A673 (cell line): Measurements from ENCODE around the gene TEX44. TPM values are rescaled to one million over a fixed set of nuclear protein-coding genes. Genes with fewer than 3 reads are reported as not detected.
"Not testable (repeated sequence)": the region's sequence is repeated elsewhere in the genome, so short reads cannot be mapped to it uniquely, and the experiment has no call there.

Source experiments
- BruUV-seq: library from RNA; stranded (reverse); fragments of 400-500 nt; replicated peaks from 2 replicates; lab custom pipeline; 2021; lab: Mats Ljungman, UMichigan
- CTCF ChIA-PET: fragments of 300-600 bp; sonication (Branson Sonifier 250); formaldehyde crosslinking; loops from one replicate; lab custom pipeline; 2022; ENCODE audit warnings: antibody characterized with exemption; lab: Charles Lee
- POLR2A ChIA-PET: fragments of 300-600 bp; sonication (Branson Sonifier 250); formaldehyde crosslinking; loops from one replicate; lab custom pipeline; 2022; ENCODE audit warnings: antibody characterized with exemption; ENCODE audit not compliant: low non-redundant PET; lab: Charles Lee
- DNase-seq: peaks from one replicate; pipeline ENCODE4 v3.0.0-alpha.2; 2015; ENCODE audit warnings: low spot score
- H3K27ac ChIP-seq: fragments of 200-600 bp; sonication (generic); 2 replicates; pipeline ENCODE4 v1.5.1; 2016; ENCODE audit warnings: mixed run types, low read depth, mild to moderate bottlenecking, mixed read lengths, antibody characterized with exemption, low read length; ENCODE audit not compliant: poor library complexity, severe bottlenecking
- H3K27me3 ChIP-seq: fragments of 200-600 bp; sonication (generic); replicated peaks from 2 replicates; pipeline ENCODE4 v1.6.1; 2017; ENCODE audit warnings: mixed run types, low read depth, mild to moderate bottlenecking, mixed read lengths, antibody characterized with exemption, low read length; ENCODE audit not compliant: insufficient read depth, poor library complexity
- H3K36me3 ChIP-seq: fragments of 200-600 bp; sonication (generic); 2 replicates; pipeline ENCODE4 v1.6.1; 2016; ENCODE audit warnings: mixed run types, mild to moderate bottlenecking, mixed read lengths, antibody characterized with exemption, low read length; ENCODE audit not compliant: insufficient read depth, poor library complexity, severe bottlenecking
- H3K4me1 ChIP-seq: fragments of 200-600 bp; sonication (generic); 2 replicates; pipeline ENCODE4 v1.6.1; 2017; ENCODE audit warnings: mixed run types, mild to moderate bottlenecking, mixed read lengths, antibody characterized with exemption, low read length; ENCODE audit not compliant: insufficient read depth, poor library complexity, severe bottlenecking
- H3K4me3 ChIP-seq: fragments of 200-600 bp; sonication (generic); 2 replicates; pipeline ENCODE4 v1.5.1; 2016; ENCODE audit warnings: low read depth, mixed run types, mild to moderate bottlenecking, mixed read lengths, low read length; ENCODE audit not compliant: poor library complexity, severe bottlenecking
- H3K9me3 ChIP-seq: fragments of 200-600 bp; sonication (generic); 2 replicates; pipeline ENCODE4 v1.6.1; 2016; ENCODE audit warnings: mixed run types, low read depth, mild to moderate bottlenecking, mixed read lengths, antibody characterized with exemption, low read length; ENCODE audit not compliant: poor library complexity, severe bottlenecking
- EZH2 ChIP-seq: fragments of 200-600 bp; sonication (generic); IDR thresholded peaks from 2 replicates; pipeline ENCODE4 v1.6.1; 2017; ENCODE audit warnings: borderline replicate concordance, low read depth, mild to moderate bottlenecking, mixed read lengths, antibody characterized with exemption, low read length; ENCODE audit not compliant: poor library complexity, severe bottlenecking
- intact Hi-C: fragments of 100-400 bp; cut with micrococcal nuclease; formaldehyde crosslinking; loops from one replicate; pipeline ENCODE4 v1.10.0; 2022; ENCODE audit not compliant: unreplicated experiment
- total RNA-seq: library from RNA; stranded (reverse); gene quantifications from 2 replicates; pipeline ENCODE4 v1.2.3, GENCODE V29; 2021
- TF ChIP-seq, protein P1 (sequence below): fragments of 300-800, 200-600 bp; sonication (generic); conservative IDR thresholded peaks from 2 replicates; pipeline ENCODE4 v1.5.1; 2017; ENCODE audit warnings: low read depth, mild to moderate bottlenecking, antibody characterized with exemption, low read length, moderate library complexity, mixed read lengths

The TEX44 gene
- total RNA-seq, 1 experiment from 2014 or later, result not detected

DNA sequence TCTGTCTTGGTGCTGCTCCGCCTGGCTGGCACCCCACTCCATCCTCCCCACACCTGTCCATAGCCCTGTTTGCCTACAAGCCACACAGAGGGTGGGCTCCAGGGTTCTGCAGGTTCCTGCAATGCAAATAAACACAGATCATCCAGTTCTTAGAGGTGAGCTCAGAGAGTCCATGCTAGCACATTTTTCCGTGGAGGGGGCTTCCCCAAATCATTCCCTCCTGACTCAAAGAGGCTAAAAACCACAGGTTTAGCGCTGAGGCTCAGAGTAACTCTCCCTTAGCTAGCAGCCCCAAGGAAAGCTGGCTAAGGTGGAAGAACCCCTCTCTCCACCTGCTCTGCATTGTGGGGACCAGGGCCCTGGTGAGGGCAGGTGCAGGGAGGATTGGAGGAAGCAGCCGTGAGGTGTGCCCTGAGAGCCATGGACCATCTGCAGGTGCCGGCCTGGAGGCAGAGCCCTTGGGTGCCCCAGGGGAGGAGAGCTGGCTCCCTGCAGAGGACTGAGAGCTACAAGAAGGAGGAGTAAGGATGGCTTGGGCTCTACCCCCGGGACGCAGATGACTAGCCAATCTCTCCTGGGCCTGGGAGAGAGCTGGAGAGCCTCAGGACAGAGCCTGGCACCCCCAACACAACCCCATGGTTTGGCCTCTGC lies 23.8 kb upstream of the TEX44 start:
- no peak for DNase-seq
- H3K27me3 ChIP-seq, result no peaks in the 10 kb centered on the region
- intact Hi-C loops, result loop anchor here (10.0 kb wide), 1 partner anchor 344 kb away; no protein-coding TSS in a partner anchor
- no TSS peak for BruUV-seq
- H3K4me1 ChIP-seq, result no peaks in the 10 kb centered on the region
- TF ChIP-seq EZH2, result no peak
- TF ChIP-seq, protein P1, sequence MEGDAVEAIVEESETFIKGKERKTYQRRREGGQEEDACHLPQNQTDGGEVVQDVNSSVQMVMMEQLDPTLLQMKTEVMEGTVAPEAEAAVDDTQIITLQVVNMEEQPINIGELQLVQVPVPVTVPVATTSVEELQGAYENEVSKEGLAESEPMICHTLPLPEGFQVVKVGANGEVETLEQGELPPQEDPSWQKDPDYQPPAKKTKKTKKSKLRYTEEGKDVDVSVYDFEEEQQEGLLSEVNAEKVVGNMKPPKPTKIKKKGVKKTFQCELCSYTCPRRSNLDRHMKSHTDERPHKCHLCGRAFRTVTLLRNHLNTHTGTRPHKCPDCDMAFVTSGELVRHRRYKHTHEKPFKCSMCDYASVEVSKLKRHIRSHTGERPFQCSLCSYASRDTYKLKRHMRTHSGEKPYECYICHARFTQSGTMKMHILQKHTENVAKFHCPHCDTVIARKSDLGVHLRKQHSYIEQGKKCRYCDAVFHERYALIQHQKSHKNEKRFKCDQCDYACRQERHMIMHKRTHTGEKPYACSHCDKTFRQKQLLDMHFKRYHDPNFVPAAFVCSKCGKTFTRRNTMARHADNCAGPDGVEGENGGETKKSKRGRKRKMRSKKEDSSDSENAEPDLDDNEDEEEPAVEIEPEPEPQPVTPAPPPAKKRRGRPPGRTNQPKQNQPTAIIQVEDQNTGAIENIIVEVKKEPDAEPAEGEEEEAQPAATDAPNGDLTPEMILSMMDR, result no peak
- ChIA-PET POLR2A (no interaction called here), CTCF (interaction anchor here (0.5 kb wide), 1 partner anchor 858 kb away, joined by 6 read pairs; no protein-coding TSS in a partner anchor)
- no peak overlapping the region for H3K4me3 ChIP-seq
- no peak overlapping the region for H3K27ac ChIP-seq
- H3K36me3 ChIP-seq, result no peaks in the 10 kb centered on the region
- no peaks in the 10 kb centered on the region for H3K9me3 ChIP-seq

DNA sequence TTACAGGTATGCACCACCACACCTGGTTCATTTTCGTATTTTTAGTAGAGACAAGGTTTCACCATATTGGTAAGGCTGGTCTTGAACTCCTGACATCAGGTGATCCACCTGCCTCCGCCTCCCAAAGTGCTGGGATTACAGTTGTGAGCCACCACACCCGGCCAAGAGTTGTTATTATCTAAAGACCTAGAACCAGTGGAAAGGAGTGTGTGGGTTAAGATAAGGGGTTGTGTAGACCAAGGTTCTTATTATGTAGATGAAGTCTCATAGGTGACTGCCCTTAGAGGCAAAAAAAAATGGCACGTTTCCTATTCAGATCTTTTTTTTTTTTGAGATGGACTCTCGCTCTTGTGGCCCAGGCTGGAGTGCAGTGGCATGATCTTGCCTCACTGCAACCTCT lies 21.7 kb upstream of the TEX44 start:
- H3K27me3 ChIP-seq, result not testable (repeated sequence)

DNA sequence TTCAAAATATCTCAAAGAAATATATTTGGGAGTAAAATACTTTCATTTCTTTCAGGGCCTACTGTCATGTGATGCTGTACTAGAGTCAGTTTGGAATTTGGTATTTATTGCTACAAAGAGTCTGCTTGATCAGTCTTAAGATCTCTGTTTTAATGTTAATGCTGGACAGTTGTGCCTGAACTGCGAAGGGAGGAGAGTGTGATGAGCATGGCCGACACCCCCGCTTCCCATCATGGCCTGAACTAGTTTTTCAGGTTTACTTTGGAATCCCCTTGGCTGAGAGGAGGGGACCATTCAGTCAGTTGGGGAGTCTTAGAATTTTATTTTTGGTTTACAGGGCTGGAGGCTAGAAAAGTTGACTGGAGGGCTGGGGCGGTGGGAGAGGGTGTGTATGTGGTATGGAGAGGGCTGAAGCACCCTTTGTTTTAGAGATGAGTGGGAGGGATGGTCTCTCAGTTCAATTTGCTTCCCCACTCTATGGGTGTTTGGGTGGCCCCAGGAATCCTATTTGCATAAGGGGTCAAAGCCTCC lies 20.9 kb upstream of the TEX44 start:
- no peak overlapping the region for H3K4me3 ChIP-seq
- CTCF ChIA-PET, result no interaction called here
- no peaks in the 10 kb centered on the region for H3K36me3 ChIP-seq
- intact Hi-C loops, result no loop called here
- no TSS peak for BruUV-seq
- no peak for DNase-seq
- H3K9me3 ChIP-seq, result no peaks in the 10 kb centered on the region
- POLR2A ChIA-PET, result no interaction called here
- H3K4me1 ChIP-seq, result no peaks in the 10 kb centered on the region
- TF ChIP-seq, protein P1, result no peak
- no peak for TF ChIP-seq EZH2
- H3K27me3 ChIP-seq, result no peaks in the 10 kb centered on the region
- H3K27ac ChIP-seq, result no peak overlapping the region

More for the DNA sequence above, 21.7 kb upstream of the TEX44 start:
- CTCF ChIA-PET, intact Hi-C loops, H3K27ac ChIP-seq, DNase-seq, H3K9me3 ChIP-seq, H3K4me3 ChIP-seq, BruUV-seq, H3K36me3 ChIP-seq, H3K4me1 ChIP-seq, POLR2A ChIA-PET: not testable (repeated sequence)
